H9 (cell line): ENCODE data around the gene KIF16B. TPM values are rescaled to one million over a fixed set of nuclear protein-coding genes. Genes with fewer than 3 reads are reported as not detected.

Experiments used
- DNase-seq: peaks from one replicate; pipeline ENCODE4 v3.0.0-alpha.2; 2017
- H2AFZ ChIP-seq: one replicate; pipeline ENCODE4 v1.6.1; 2013; ENCODE audit warnings: mild to moderate bottlenecking, low read length, control low read depth, moderate library complexity
- H2AK5ac ChIP-seq: 2 replicates; pipeline ENCODE4 v1.6.1; 2013; ENCODE audit warnings: low read length, control low read depth, mixed read lengths; ENCODE audit not compliant: insufficient read length
- H2BK120ac ChIP-seq: one replicate; pipeline ENCODE4 v1.6.1; 2013; ENCODE audit warnings: low read depth, mild to moderate bottlenecking, low read length, control low read depth, inconsistent platforms; ENCODE audit not compliant: poor library complexity, severe bottlenecking
- H2BK12ac ChIP-seq: 2 replicates; pipeline ENCODE4 v1.6.1; 2013; ENCODE audit warnings: low read length, control low read depth, mixed read lengths, low read depth; ENCODE audit not compliant: insufficient read length
- H2BK15ac ChIP-seq: 2 replicates; pipeline ENCODE4 v1.6.1; 2013; ENCODE audit warnings: low read depth, low read length, control low read depth
- H2BK20ac ChIP-seq: one replicate; pipeline ENCODE4 v1.6.1; 2013; ENCODE audit warnings: low read depth, mild to moderate bottlenecking, low read length, control low read depth, inconsistent platforms; ENCODE audit not compliant: poor library complexity, severe bottlenecking
- H2BK5ac ChIP-seq: 2 replicates; pipeline ENCODE4 v1.6.1; 2013; ENCODE audit warnings: low read length, control low read depth, mixed read lengths; ENCODE audit not compliant: insufficient read length
- H3K14ac ChIP-seq: 2 replicates; pipeline ENCODE4 v1.6.1; 2013; ENCODE audit warnings: low read length, control low read depth; ENCODE audit not compliant: insufficient read depth
- H3K18ac ChIP-seq: 2 replicates; pipeline ENCODE4 v1.6.1; 2013; ENCODE audit warnings: low read depth, mild to moderate bottlenecking, mixed read lengths, low read length, control low read depth; ENCODE audit not compliant: insufficient read length
- H3K23ac ChIP-seq: 2 replicates; pipeline ENCODE4 v1.6.1; 2013; ENCODE audit warnings: low read length, control low read depth, mixed read lengths, low read depth; ENCODE audit not compliant: insufficient read length
- H3K23me2 ChIP-seq: 2 replicates; pipeline ENCODE4 v1.6.1; 2013; ENCODE audit warnings: low read depth, mild to moderate bottlenecking, mixed read lengths, low read length, control low read depth; ENCODE audit not compliant: insufficient read length, poor library complexity, severe bottlenecking
- H3K27ac ChIP-seq: 2 replicates; pipeline ENCODE4 v1.5.1; 2013; ENCODE audit warnings: low read length, control low read depth, mixed read lengths, low read depth; ENCODE audit not compliant: insufficient read length
- H3K27me3 ChIP-seq: 2 replicates; pipeline ENCODE4 v1.6.1; 2013; ENCODE audit warnings: low read length, control low read depth, inconsistent platforms; ENCODE audit not compliant: insufficient read depth
- H3K4ac ChIP-seq: 2 replicates; pipeline ENCODE4 v1.6.1; 2013; ENCODE audit warnings: low read depth, mild to moderate bottlenecking, control low read depth, inconsistent platforms, low read length, moderate library complexity
- H3K4me1 ChIP-seq: 2 replicates; pipeline ENCODE4 v1.6.1; 2013; ENCODE audit warnings: low read length, control low read depth, inconsistent platforms; ENCODE audit not compliant: insufficient read depth
- H3K4me2 ChIP-seq: 2 replicates; pipeline ENCODE4 v1.6.1; 2013; ENCODE audit warnings: low read length, control low read depth, mixed read lengths; ENCODE audit not compliant: insufficient read length, insufficient read depth
- H3K56ac ChIP-seq: 2 replicates; pipeline ENCODE4 v1.6.1; 2013; ENCODE audit warnings: low read depth, mild to moderate bottlenecking, mixed read lengths, low read length, control low read depth; ENCODE audit not compliant: insufficient read length
- H3K79me1 ChIP-seq: 2 replicates; pipeline ENCODE4 v1.6.1; 2013; ENCODE audit warnings: low read depth, mild to moderate bottlenecking, moderate library complexity, low read length, control low read depth, inconsistent platforms; ENCODE audit not compliant: insufficient read depth, poor library complexity, severe bottlenecking
- H3K79me2 ChIP-seq: 2 replicates; pipeline ENCODE4 v1.6.1; 2013; ENCODE audit warnings: low read length, control low read depth, inconsistent platforms; ENCODE audit not compliant: insufficient read depth
- H3K9ac ChIP-seq: 2 replicates; pipeline ENCODE4 v1.6.1; 2013; ENCODE audit warnings: low read length, control low read depth, mixed read lengths; ENCODE audit not compliant: insufficient read length; ENCODE audit errors: extremely low read depth
- H3K9me3 ChIP-seq: one replicate; pipeline ENCODE4 v1.6.1; 2013; ENCODE audit warnings: low read depth, low read length, inconsistent platforms; ENCODE audit not compliant: control insufficient read depth
- H3T11ph ChIP-seq: one replicate; pipeline ENCODE4 v1.6.1; 2013; ENCODE audit warnings: mild to moderate bottlenecking, low read length, control low read depth, inconsistent platforms
- H4K20me1 ChIP-seq: one replicate; pipeline ENCODE4 v1.6.1; 2013; ENCODE audit not compliant: control insufficient read depth, insufficient read length, insufficient read depth
- H4K5ac ChIP-seq: 2 replicates; pipeline ENCODE4 v1.6.1; 2013; ENCODE audit warnings: low read depth, mild to moderate bottlenecking, mixed read lengths, low read length, control low read depth; ENCODE audit not compliant: insufficient read length
- H4K8ac ChIP-seq: replicated peaks from 2 replicates; pipeline ENCODE4 v1.6.1; 2013; ENCODE audit warnings: low read length, control low read depth, mixed read lengths, low read depth; ENCODE audit not compliant: insufficient read length
- H4K91ac ChIP-seq: 2 replicates; pipeline ENCODE4 v1.6.1; 2013; ENCODE audit warnings: low read depth, mild to moderate bottlenecking, moderate library complexity, mixed read lengths, low read length, control low read depth; ENCODE audit not compliant: insufficient read length
- H3K27ac Mint-ChIP-seq, 3 experiments: 2 replicates in 2 of 3; 3 replicates in 1 of 3; pipeline ENCODE4 v1.8.0; 2020 to 2021; ENCODE audit warnings: mixed read lengths in 3 of 3, mild to moderate bottlenecking in 1 of 3, moderate library complexity in 1 of 3
- H3K27me3 Mint-ChIP-seq: 2 replicates; pipeline ENCODE4 v1.8.0; 2021; ENCODE audit warnings: low read depth, mild to moderate bottlenecking, moderate library complexity, mixed read lengths
- H3K36me3 Mint-ChIP-seq, 3 experiments: 2 replicates in 2 of 3; 3 replicates in 1 of 3; pipeline ENCODE4 v1.8.0; 2020 to 2021; ENCODE audit warnings: low read depth in 3 of 3, mixed read lengths in 3 of 3; ENCODE audit not compliant: insufficient read depth in 1 of 3
- H3K4me1 Mint-ChIP-seq, 2 experiments: 2 replicates each; pipeline ENCODE4 v1.8.0; 2020; ENCODE audit warnings: mixed read lengths in 2 of 2
- H3K4me3 Mint-ChIP-seq, 2 experiments: 2 replicates in 1 of 2; 3 replicates in 1 of 2; pipeline ENCODE4 v1.8.0; 2020 to 2021; ENCODE audit warnings: mild to moderate bottlenecking in 2 of 2, mixed read lengths in 2 of 2, moderate library complexity in 1 of 2
- H3K9me3 Mint-ChIP-seq, 2 experiments: 2 replicates in 1 of 2; 3 replicates in 1 of 2; pipeline ENCODE4 v1.8.0; 2020; ENCODE audit warnings: mild to moderate bottlenecking in 2 of 2, mixed read lengths in 2 of 2, moderate library complexity in 1 of 2
- whole genome bisulfite sequencing: extraction: QIAGEN DNeasy Blood & Tissue Kit; methylation state at CpG from one replicate; pipeline ENCODE4 v1.1.7; 2013; ENCODE audit warnings: missing lambda C conversion rate, low lambda C conversion rate, mixed read lengths; ENCODE audit not compliant: insufficient read length; ENCODE audit errors: extremely low coverage; 5-methylcytosine and 5-hydroxymethylcytosine counted together
- total RNA-seq: library from RNA; stranded (reverse); gene quantifications from 2 replicates; pipeline ENCODE4 v1.2.1, GENCODE V29; 2021
- TF ChIP-seq, protein P1 (sequence below): fragments of 200-600 bp; sonication (generic); conservative IDR thresholded peaks from 3 replicates; pipeline ENCODE4 v1.8.0; 2021; ENCODE audit warnings: antibody characterized with exemption, mild to moderate bottlenecking

Gene KIF16B
- total RNA-seq, 1 experiment from 2014 or later = 7.4 TPM

DNA sequence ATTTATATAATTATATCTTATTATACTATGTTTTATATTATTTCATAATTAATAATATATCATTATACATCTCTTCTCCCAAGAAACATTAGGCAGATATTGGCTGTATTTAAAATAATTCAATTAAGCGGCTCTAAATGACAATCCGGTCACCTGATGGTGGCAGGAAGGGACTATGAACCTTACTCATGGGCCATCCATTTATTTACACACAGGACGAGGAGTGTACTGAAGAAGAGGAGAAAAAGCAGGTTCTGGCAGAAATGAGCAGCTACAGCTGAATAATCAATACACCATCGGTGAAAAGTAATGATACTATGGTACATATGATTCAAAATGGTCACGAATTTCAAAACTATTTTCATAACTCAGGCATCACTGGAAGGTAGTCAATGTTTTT lies 277.7 kb downstream of the KIF16B start:
- H3K9ac ChIP-seq = no peak overlapping the region
- peaks cover 3% of the 10 kb centered on the region in 2 experiments for H3K4me1 Mint-ChIP-seq

More for the DNA sequence above, 277.7 kb downstream of the KIF16B start:
- Histone ChIP-seq H3K14ac (no peak overlapping the region), H3K4me2 (no peak overlapping the region), H3K18ac (no peak overlapping the region), H2AK5ac (no peak overlapping the region), H2BK12ac (no peak overlapping the region), H4K91ac (no peak overlapping the region), H2BK120ac (no peak overlapping the region), H3T11ph (no peak overlapping the region), H3K9me3 (no peaks in the 10 kb centered on the region), H3K4me1 (no peaks in the 10 kb centered on the region), H3K79me2 (no peaks in the 10 kb centered on the region), H3K79me1 (no peaks in the 10 kb centered on the region), H3K56ac (no peak overlapping the region), H4K8ac (no peak overlapping the region), H3K4ac (no peak overlapping the region), H2BK20ac (no peak overlapping the region), H4K5ac (no peak overlapping the region), H3K23ac (no peak overlapping the region), H3K27ac (no peak overlapping the region), H2AFZ (no peak overlapping the region), H3K27me3 (no peaks in the 10 kb centered on the region), H2BK15ac (no peak overlapping the region), H2BK5ac (no peak overlapping the region), H3K23me2 (no peaks in the 10 kb centered on the region), H4K20me1 (no peaks in the 10 kb centered on the region)
- H3K9me3 Mint-ChIP-seq = no peaks in the 10 kb centered on the region; a peak in 1 of 5 replicates
- peaks cover 3 to 4% (median 3%) of the 10 kb centered on the region in 3 experiments; a peak in 3 of 7 replicates for H3K36me3 Mint-ChIP-seq
- no CpG with 5 or more reads among the region's 5 CpGs for WGBS
- H3K27me3 Mint-ChIP-seq = no peaks in the 10 kb centered on the region
- no peak for DNase-seq
- no peak overlapping the region for H3K27ac Mint-ChIP-seq
- no peak overlapping the region for H3K4me3 Mint-ChIP-seq
- TF ChIP-seq, protein P1, sequence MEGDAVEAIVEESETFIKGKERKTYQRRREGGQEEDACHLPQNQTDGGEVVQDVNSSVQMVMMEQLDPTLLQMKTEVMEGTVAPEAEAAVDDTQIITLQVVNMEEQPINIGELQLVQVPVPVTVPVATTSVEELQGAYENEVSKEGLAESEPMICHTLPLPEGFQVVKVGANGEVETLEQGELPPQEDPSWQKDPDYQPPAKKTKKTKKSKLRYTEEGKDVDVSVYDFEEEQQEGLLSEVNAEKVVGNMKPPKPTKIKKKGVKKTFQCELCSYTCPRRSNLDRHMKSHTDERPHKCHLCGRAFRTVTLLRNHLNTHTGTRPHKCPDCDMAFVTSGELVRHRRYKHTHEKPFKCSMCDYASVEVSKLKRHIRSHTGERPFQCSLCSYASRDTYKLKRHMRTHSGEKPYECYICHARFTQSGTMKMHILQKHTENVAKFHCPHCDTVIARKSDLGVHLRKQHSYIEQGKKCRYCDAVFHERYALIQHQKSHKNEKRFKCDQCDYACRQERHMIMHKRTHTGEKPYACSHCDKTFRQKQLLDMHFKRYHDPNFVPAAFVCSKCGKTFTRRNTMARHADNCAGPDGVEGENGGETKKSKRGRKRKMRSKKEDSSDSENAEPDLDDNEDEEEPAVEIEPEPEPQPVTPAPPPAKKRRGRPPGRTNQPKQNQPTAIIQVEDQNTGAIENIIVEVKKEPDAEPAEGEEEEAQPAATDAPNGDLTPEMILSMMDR = no peak
